Ovary (tissue), 9 donors: ENCODE results near the gene SINHCAF. TPM values are rescaled to one million over a fixed set of nuclear protein-coding genes. Genes with fewer than 3 reads are reported as not detected.

ENCODE experiments used
- DNase-seq, 5 donors: peaks; one replicate each; pipeline ENCODE4 v3.0.0-alpha.2; 2019 to 2020
- H3K27ac ChIP-seq, 2 donors: fragments of 200-600 bp; one replicate each; pipeline versions ENCODE4 v1.5.1 to v1.8.0; 2019 to 2022
- H3K27me3 ChIP-seq: fragments of 200-600 bp; one replicate; pipeline ENCODE4 v1.8.0; 2022
- H3K36me3 ChIP-seq: fragments of 200-600 bp; sonication (generic); one replicate; pipeline ENCODE4 v1.5.1; 2019
- H3K4me1 ChIP-seq: one replicate; pipeline ENCODE4 v1.8.1; 2013; ENCODE audit warnings: mild to moderate bottlenecking, moderate library complexity; ENCODE audit not compliant: insufficient read depth
- H3K4me3 ChIP-seq: fragments of 200-600 bp; sonication (generic); one replicate; pipeline ENCODE4 v1.5.1; 2017
- H3K9me3 ChIP-seq, 2 donors: fragments of 200-600 bp in 1 of 2; sonication (generic) in 1 of 2; one replicate each; pipeline versions ENCODE4 v1.5.1 to v1.8.1; 2013 to 2019; ENCODE audit warnings: mild to moderate bottlenecking in 1 of 2, moderate library complexity in 1 of 2
- EP300 ChIP-seq: sonication (generic); formaldehyde crosslinking; IDR thresholded peaks from one replicate; pipeline ENCODE4 v1.6.1; 2017; ENCODE audit warnings: antibody characterized with exemption
- POLR2A ChIP-seq: fragments of 450-650 bp; IDR thresholded peaks from one replicate; pipeline ENCODE4 v1.6.1; 2017; ENCODE audit warnings: antibody characterized with exemption, mild to moderate bottlenecking, moderate library complexity
- WGBS, 3 donors: extraction: QIAGEN DNeasy Blood & Tissue Kit in 1 of 3; methylation state at CpG; one replicate each; pipeline versions ENCODE4 v1.1.5 to v1.1.7; 2013 to 2017; 5-methylcytosine and 5-hydroxymethylcytosine counted together
- intact Hi-C, 4 donors: fragments of 100-400 bp; cut with DNase I; formaldehyde crosslinking; loops; one replicate each; pipeline versions ENCODE4 v1.11.0 to v1.15.1; 2022 to 2023
- polyA plus RNA-seq, 2 donors: library from polyadenylated mRNA; stranded (reverse); fragments of 200-250 nt in 1 of 2; fragments of 350-450 nt in 1 of 2; fragmentation: Illumina TruSeq in 1 of 2; extraction: RNeasy Lipid Tissue Mini Kit (QIAGEN cat#74804) in 1 of 2; gene quantifications; one replicate each; pipeline ENCODE4 v1.2.3, GENCODE V29; 2013 to 2014
- total RNA-seq, 7 donors: library from RNA; depleted of rRNA in 2 of 7; stranded (reverse); fragments of >200 nt in 2 of 7; fragmentation: NEBNext Ultra II Directional in 3 of 7; extraction: Animal tissue kit (Norgen Biotek cat#: 25700) in 3 of 7; gene quantifications; one replicate each; pipeline versions ENCODE4 v1.1.0 to v1.2.4, GENCODE V29; 2016 to 2023
- TF ChIP-seq, protein P1 (sequence below), 3 donors: fragments of 450-650 bp in 2 of 3; fragments of 200-600 bp in 1 of 3; IDR thresholded peaks; one replicate each; pipeline versions ENCODE4 v1.5.1 to v1.8.0; 2016 to 2022; ENCODE audit warnings: antibody characterized with exemption in 3 of 3, mild to moderate bottlenecking in 1 of 3
- donor health status: DM: no; HTN: no; CAD: no; lungs with moderate emphysema.
- donor health status: DM: no; HTN: no; CAD: no.
- donor health status: Bipolar disorder and iron deficiency.
- donor health status: DM: yes; HTN: yes; CAD: no.
- donor health status: DM: no; HTN: no; CAD: no.
- donor health status: DM: yes; HTN: yes; CAD: no.

SINHCAF gene
- total and polyA plus RNA-seq, 9 donors = 40.7 to 86.0 (median 59.0) TPM

DNA sequence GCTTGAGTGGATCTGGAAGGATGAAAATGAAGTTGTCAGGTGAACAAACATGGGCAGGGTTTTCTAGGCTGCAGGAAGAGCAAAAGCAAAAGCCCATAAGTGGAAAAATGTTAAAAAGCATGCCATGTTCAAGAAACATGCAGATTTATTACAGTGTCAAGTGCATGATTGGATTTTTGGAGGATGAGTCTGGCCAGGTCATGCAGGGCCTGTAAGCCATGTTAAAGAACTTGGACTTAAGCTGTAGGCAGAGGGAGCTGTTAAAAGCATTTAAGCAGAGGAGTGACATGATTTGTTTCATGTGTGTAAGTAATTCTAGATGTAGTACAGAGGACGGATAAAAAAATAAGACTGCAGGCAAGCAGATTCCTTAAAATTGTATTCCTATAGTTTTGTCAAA is 16.3 kb upstream of the SINHCAF start:
- no peaks in the 10 kb centered on the region for H3K4me1 ChIP-seq
- H3K36me3 ChIP-seq = no peaks in the 10 kb centered on the region
- no peaks in the 10 kb centered on the region for H3K27me3 ChIP-seq
- WGBS, 3 donors = 61 to 82% (median 77%) methylated on average over 1 of the region's 1 CpG
- no peak for DNase-seq
- H3K4me3 ChIP-seq = no peak overlapping the region
- H3K27ac ChIP-seq = no peak overlapping the region
- intact Hi-C loops = no loop called here
- TF ChIP-seq, protein P1, sequence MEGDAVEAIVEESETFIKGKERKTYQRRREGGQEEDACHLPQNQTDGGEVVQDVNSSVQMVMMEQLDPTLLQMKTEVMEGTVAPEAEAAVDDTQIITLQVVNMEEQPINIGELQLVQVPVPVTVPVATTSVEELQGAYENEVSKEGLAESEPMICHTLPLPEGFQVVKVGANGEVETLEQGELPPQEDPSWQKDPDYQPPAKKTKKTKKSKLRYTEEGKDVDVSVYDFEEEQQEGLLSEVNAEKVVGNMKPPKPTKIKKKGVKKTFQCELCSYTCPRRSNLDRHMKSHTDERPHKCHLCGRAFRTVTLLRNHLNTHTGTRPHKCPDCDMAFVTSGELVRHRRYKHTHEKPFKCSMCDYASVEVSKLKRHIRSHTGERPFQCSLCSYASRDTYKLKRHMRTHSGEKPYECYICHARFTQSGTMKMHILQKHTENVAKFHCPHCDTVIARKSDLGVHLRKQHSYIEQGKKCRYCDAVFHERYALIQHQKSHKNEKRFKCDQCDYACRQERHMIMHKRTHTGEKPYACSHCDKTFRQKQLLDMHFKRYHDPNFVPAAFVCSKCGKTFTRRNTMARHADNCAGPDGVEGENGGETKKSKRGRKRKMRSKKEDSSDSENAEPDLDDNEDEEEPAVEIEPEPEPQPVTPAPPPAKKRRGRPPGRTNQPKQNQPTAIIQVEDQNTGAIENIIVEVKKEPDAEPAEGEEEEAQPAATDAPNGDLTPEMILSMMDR (IDR thresholded peaks at IDR 0.05) = no peak
- TF ChIP-seq POLR2A = no peak
- no peak for TF ChIP-seq EP300
- H3K9me3 ChIP-seq = no peaks in the 10 kb centered on the region

DNA sequence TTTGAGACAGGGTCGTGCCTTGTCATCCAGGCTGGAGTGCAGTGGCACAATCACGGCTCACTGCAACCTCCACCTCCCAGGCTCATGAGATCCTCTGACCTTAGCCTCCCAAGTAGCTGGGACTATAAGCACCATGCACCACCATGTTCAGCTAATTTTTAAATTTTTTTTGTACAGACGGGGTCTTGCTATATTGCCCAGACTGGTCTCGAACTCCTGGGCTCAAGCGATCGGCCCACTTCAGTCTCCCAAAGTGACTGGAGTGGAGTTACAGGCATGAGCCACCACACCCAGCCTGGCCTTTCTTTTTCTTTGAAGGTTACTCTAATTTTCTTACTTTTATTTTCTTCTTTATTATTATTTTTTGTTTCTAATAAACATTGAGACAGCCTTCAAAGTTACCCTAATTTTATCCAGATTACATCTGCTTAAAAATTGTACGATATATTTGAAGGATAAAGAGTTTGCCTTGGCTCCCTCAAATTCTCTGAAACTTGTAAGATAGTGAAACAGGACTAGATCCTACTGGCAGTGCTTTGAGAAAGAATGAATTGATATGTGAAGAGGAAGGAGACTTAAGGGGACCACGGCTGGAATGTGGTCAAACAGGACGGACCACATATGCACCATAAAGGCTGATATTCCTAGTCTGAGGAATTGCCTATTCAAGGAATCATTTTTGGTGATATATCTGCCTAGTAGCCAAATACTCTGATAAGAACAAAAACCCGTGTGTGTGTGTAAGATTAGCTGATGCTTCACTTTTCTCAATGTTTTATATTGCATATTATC is 14.1 kb upstream of the SINHCAF start:
- WGBS, 3 donors = 86 to 90% (median 89%) methylated on average over 10 of the region's 10 CpGs

DNA sequence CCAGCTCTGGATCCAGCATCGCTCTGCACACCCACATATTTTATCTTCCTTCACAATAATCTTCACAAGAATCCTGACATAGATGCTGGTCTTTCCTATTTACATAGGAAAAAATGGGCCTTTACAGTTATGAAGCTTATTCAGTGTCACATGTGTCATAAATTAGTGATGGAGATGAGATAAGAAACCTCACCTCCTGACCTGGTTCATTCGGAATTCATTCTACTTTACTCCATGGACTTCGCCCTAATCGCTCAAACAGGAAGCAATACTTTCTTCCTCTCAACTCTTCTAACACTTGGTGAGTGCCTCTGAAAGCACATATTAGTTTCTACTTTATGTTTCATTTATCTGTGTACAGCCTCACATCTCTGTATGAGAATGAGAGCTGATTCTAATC is 12.0 kb upstream of the SINHCAF start:
- TF ChIP-seq POLR2A (no peak), EP300 (no peak)
- TF ChIP-seq, protein P1 (IDR thresholded peaks at IDR 0.05) = no peak
- no peak for DNase-seq
- intact Hi-C loops = no loop called here
- H3K4me3 ChIP-seq = no peak overlapping the region
- WGBS, 3 donors = 73 to 83% (median 81%) methylated on average over 4 of the region's 4 CpGs
- H3K27me3 ChIP-seq = no peaks in the 10 kb centered on the region
- no peaks in the 10 kb centered on the region for H3K4me1 ChIP-seq
- no peaks in the 10 kb centered on the region for H3K9me3 ChIP-seq
- no peaks in the 10 kb centered on the region for H3K36me3 ChIP-seq
- H3K27ac ChIP-seq = no peak overlapping the region

More for the DNA sequence above, 14.1 kb upstream of the SINHCAF start:
- intact Hi-C loops = no loop called here
- Histone ChIP-seq H3K27ac (no peak overlapping the region), H3K27me3 (no peaks in the 10 kb centered on the region), H3K36me3 (no peaks in the 10 kb centered on the region), H3K4me1 (no peaks in the 10 kb centered on the region), H3K9me3 (no peaks in the 10 kb centered on the region), H3K4me3 (no peak overlapping the region)
- no peak for DNase-seq
- TF ChIP-seq, protein P1 (IDR thresholded peaks at IDR 0.05) = no peak
- no peak for TF ChIP-seq POLR2A
- TF ChIP-seq EP300 = no peak

DNA sequence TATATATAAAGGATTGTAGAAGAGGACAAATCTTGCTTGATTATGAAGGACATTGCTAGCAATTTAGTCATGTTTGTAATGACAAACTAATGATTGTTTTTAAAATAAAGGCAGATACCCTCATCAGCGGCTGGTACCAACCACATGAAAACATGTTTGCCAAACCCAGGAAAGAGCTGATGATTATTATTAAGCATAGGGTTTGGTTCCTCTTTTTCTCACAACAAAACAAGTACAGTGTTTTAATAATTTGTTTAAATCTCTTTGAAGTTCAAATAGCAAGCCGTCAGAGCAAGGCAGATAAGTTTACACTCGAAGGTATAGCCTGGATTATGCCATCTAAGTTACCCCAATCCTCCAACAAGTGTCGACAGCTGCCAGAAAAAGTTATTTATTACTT is 5.3 kb upstream of the SINHCAF start:
- no peaks in the 10 kb centered on the region for H3K9me3 ChIP-seq
- 77 to 80% (median 79%) methylated on average over 4 of the region's 4 CpGs for WGBS, 3 donors
- DNase-seq = no peak
- intact Hi-C loops = no loop called here
- no peak overlapping the region for H3K27ac ChIP-seq
- TF ChIP-seq POLR2A (no peak), EP300 (no peak)
- TF ChIP-seq, protein P1 (IDR thresholded peaks at IDR 0.05) = no peak
- H3K27me3 ChIP-seq = no peaks in the 10 kb centered on the region
- H3K36me3 ChIP-seq = no peaks in the 10 kb centered on the region
- no peaks in the 10 kb centered on the region for H3K4me1 ChIP-seq
- no peak overlapping the region for H3K4me3 ChIP-seq
